Body of pancreas (tissue), 4 donors: ENCODE data around the gene BABAM2. TPM values are rescaled to one million over a fixed set of nuclear protein-coding genes. Genes with fewer than 3 reads are reported as not detected.

Experiments
- ATAC-seq: fragments of 150-250 bp; one replicate; pipeline ENCODE4 v1.9.1; 2016
- DNase-seq, 4 donors: peaks; one replicate each; pipeline ENCODE4 v3.0.0-alpha.2; 2019
- H3K27ac ChIP-seq, 4 donors: fragments of 200-600 bp; sonication (generic); 1 replicate in 3 of 4; 2 replicates in 1 of 4; pipeline versions ENCODE4 v1.5.1 to v1.6.1; 2016 to 2019; ENCODE audit warnings: mild to moderate bottlenecking in 1 of 4, mixed read lengths in 1 of 4, moderate library complexity in 1 of 4
- H3K27me3 ChIP-seq, 2 donors: fragments of 200-600 bp; sonication (generic); one replicate each; pipeline ENCODE4 v1.6.0; 2016; ENCODE audit warnings: mild to moderate bottlenecking in 1 of 2
- H3K36me3 ChIP-seq, 2 donors: fragments of 200-600 bp; sonication (generic); replicated peaks in 1 of 2; 2 replicates each; pipeline ENCODE4 v1.5.1; 2016; ENCODE audit warnings: low read depth in 2 of 2; ENCODE audit not compliant: insufficient read depth in 1 of 2
- H3K4me1 ChIP-seq: fragments of 200-600 bp; sonication (generic); one replicate; pipeline ENCODE4 v1.6.0; 2016
- H3K4me3 ChIP-seq, 2 donors: fragments of 200-600 bp; sonication (generic); 1 replicate in 1 of 2; 2 replicates in 1 of 2; pipeline ENCODE4 v1.5.1; 2016 to 2019
- H3K9me3 ChIP-seq, 3 donors: fragments of 200-600 bp; sonication (generic); 1 replicate in 2 of 3; 2 replicates in 1 of 3; pipeline ENCODE4 v1.5.1; 2016
- CTCF ChIP-seq, 7 experiments: fragments of 450-650 bp in 4 of 7; fragments of 200-600 bp in 3 of 7; sonication (generic) in 3 of 7; IDR thresholded peaks; one replicate each; pipeline ENCODE4 v1.5.1; 2016 to 2019; ENCODE audit warnings: antibody characterized with exemption in 7 of 7
- POLR2A ChIP-seq, 3 donors: fragments of 450-650 bp; IDR thresholded peaks; one replicate each; pipeline ENCODE4 v1.6.1; 2016; ENCODE audit warnings: antibody characterized with exemption in 3 of 3, mild to moderate bottlenecking in 2 of 3
- WGBS, 2 donors: methylation state at CpG; one replicate each; pipeline ENCODE4 v1.1.5; 2017; 5-methylcytosine and 5-hydroxymethylcytosine counted together
- intact Hi-C: fragments of 100-400 bp; cut with DNase I; formaldehyde crosslinking; loops from one replicate; pipeline ENCODE4 v1.15.1; 2023
- total RNA-seq, 2 donors: library from RNA; depleted of rRNA; stranded (reverse); fragments of >200 nt; gene quantifications; one replicate each; pipeline ENCODE4 v1.1.0, GENCODE V29; 2016

The BABAM2 gene
- total RNA-seq, 2 donors from 2014 or later, result 20.5 to 22.4 TPM

GRCh38 chr2:28053597-28053996, 163.1 kb downstream of the BABAM2 start:
- no peaks in the 10 kb centered on the region for H3K27me3 ChIP-seq
- no peaks in the 10 kb centered on the region for H3K4me1 ChIP-seq
- H3K27ac ChIP-seq, result no peak overlapping the region
- ATAC-seq, result no peak
- no peak for DNase-seq
- no peak overlapping the region for H3K4me3 ChIP-seq
- no peaks in the 10 kb centered on the region for H3K9me3 ChIP-seq
- intact Hi-C loops, result no loop called here
- TF ChIP-seq POLR2A (IDR thresholded peaks at IDR 0.05), result no peak
- no peak for TF ChIP-seq CTCF (IDR thresholded peaks at IDR 0.05)
- no peaks in the 10 kb centered on the region for H3K36me3 ChIP-seq
- 73 to 96% methylated on average over 2 of the region's 2 CpGs for WGBS, 2 donors

- no peak for TF ChIP-seq POLR2A (IDR thresholded peaks at IDR 0.05)
- no peak for TF ChIP-seq CTCF (IDR thresholded peaks at IDR 0.05)
- intact Hi-C loops, result no loop called here
- Histone ChIP-seq H3K4me3 (no peak overlapping the region), H3K9me3 (no peaks in the 10 kb centered on the region), H3K27me3 (no peaks in the 10 kb centered on the region), H3K36me3 (no peaks in the 10 kb centered on the region), H3K27ac (no peak overlapping the region), H3K4me1 (no peaks in the 10 kb centered on the region)
- ATAC-seq (no peak), DNase-seq (no peak)
- WGBS, 2 donors, result 100% methylated on average over 1 of the region's 1 CpG
Measured at GRCh38 chr2:28054916-28055315, 164.4 kb downstream of the BABAM2 start.

- H3K27ac ChIP-seq, result no peak overlapping the region
- H3K9me3 ChIP-seq, result no peaks in the 10 kb centered on the region
- intact Hi-C loops, result no loop called here
- no peak for TF ChIP-seq POLR2A (IDR thresholded peaks at IDR 0.05)
- no peak for TF ChIP-seq CTCF (IDR thresholded peaks at IDR 0.05)
- no peaks in the 10 kb centered on the region for H3K27me3 ChIP-seq
- H3K4me3 ChIP-seq, result no peak overlapping the region
- no peaks in the 10 kb centered on the region for H3K36me3 ChIP-seq
- H3K4me1 ChIP-seq, result no peaks in the 10 kb centered on the region
- DNase-seq, result no peak
- no peak for ATAC-seq
Measured at GRCh38 chr2:28055325-28055970, 164.9 kb downstream of the BABAM2 start.

GRCh38 chr2:28058791-28059190, 168.3 kb downstream of the BABAM2 start:
- Histone ChIP-seq H3K27ac (no peak overlapping the region), H3K9me3 (no peaks in the 10 kb centered on the region), H3K4me3 (no peak overlapping the region), H3K4me1 (no peaks in the 10 kb centered on the region), H3K36me3 (no peaks in the 10 kb centered on the region), H3K27me3 (no peaks in the 10 kb centered on the region)
- ATAC-seq (no peak), DNase-seq (no peak)
- intact Hi-C loops, result no loop called here
- 91 to 96% methylated on average over 5 of the region's 5 CpGs for WGBS, 2 donors
- TF ChIP-seq CTCF (IDR thresholded peaks at IDR 0.05) (no peak), POLR2A (IDR thresholded peaks at IDR 0.05) (no peak)

- TF ChIP-seq CTCF (IDR thresholded peaks at IDR 0.05) (no peak), POLR2A (IDR thresholded peaks at IDR 0.05) (no peak)
Measured at GRCh38 chr2:28062867-28063266, 172.3 kb downstream of the BABAM2 start.

More at GRCh38 chr2:28062867-28063266, 172.3 kb downstream of the BABAM2 start:
- no peak for DNase-seq
- Histone ChIP-seq H3K4me1 (no peaks in the 10 kb centered on the region), H3K36me3 (no peaks in the 10 kb centered on the region), H3K9me3 (no peaks in the 10 kb centered on the region), H3K27ac (no peak overlapping the region), H3K4me3 (no peak overlapping the region), H3K27me3 (no peaks in the 10 kb centered on the region)
- intact Hi-C loops, result no loop called here
- no peak for ATAC-seq
- WGBS, 2 donors, result 81 to 87% methylated on average over 2 of the region's 2 CpGs
